ENCODE data around the gene MRPL32.

DNA sequence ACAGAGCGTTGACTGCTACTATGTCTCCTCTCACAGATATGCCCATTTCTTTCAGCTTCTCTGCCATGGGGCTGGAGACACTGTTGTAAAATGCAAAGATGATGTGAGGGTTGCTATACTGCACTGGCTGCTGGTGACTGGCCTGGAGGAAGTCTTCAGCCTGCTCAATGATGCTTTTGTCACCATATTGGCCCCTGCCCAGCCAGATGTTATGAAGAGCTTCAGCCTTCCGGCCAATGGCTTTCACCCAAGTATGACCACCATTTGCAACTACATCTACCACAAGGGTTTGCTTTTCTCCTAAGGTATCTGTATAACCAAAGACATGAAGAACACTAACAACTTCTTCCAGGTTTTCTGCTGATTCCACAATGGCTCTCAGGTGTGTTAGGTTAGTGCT lies 21.9 kb upstream of the MRPL32 start:
- TF ChIP-seq POLR2AphosphoS5 (IDR thresholded peaks at IDR 0.05; ENCODE audit: insufficient read depth in 1 of 2, low read depth in 1 of 2) (no peak), POLR2A (IDR thresholded peaks at IDR 0.05) (no peak)
- TF ChIP-seq, protein P1, sequence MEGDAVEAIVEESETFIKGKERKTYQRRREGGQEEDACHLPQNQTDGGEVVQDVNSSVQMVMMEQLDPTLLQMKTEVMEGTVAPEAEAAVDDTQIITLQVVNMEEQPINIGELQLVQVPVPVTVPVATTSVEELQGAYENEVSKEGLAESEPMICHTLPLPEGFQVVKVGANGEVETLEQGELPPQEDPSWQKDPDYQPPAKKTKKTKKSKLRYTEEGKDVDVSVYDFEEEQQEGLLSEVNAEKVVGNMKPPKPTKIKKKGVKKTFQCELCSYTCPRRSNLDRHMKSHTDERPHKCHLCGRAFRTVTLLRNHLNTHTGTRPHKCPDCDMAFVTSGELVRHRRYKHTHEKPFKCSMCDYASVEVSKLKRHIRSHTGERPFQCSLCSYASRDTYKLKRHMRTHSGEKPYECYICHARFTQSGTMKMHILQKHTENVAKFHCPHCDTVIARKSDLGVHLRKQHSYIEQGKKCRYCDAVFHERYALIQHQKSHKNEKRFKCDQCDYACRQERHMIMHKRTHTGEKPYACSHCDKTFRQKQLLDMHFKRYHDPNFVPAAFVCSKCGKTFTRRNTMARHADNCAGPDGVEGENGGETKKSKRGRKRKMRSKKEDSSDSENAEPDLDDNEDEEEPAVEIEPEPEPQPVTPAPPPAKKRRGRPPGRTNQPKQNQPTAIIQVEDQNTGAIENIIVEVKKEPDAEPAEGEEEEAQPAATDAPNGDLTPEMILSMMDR (IDR thresholded peaks at IDR 0.05) = no peak
